Gastrocnemius medialis (tissue), 4 donors: ENCODE data around the gene FOXL1.

Experiments used
- POLR2A ChIP-seq, 2 donors: fragments of 450-650 bp; IDR thresholded peaks; one replicate each; pipeline ENCODE4 v1.6.1; 2017; ENCODE audit warnings: antibody characterized with exemption in 2 of 2, mild to moderate bottlenecking in 2 of 2, moderate library complexity in 2 of 2
- TF ChIP-seq, protein P1 (sequence below), 5 experiments: fragments of 450-650 bp in 3 of 5; fragments of 200-600 bp in 2 of 5; sonication (generic) in 2 of 5; IDR thresholded peaks in 4 of 5; conservative IDR thresholded peaks in 1 of 5; 1 replicate in 4 of 5; 2 replicates in 1 of 5; pipeline ENCODE4 v1.5.1; 2016 to 2019; ENCODE audit warnings: antibody characterized with exemption in 5 of 5, mild to moderate bottlenecking in 3 of 5, moderate library complexity in 3 of 5

DNA sequence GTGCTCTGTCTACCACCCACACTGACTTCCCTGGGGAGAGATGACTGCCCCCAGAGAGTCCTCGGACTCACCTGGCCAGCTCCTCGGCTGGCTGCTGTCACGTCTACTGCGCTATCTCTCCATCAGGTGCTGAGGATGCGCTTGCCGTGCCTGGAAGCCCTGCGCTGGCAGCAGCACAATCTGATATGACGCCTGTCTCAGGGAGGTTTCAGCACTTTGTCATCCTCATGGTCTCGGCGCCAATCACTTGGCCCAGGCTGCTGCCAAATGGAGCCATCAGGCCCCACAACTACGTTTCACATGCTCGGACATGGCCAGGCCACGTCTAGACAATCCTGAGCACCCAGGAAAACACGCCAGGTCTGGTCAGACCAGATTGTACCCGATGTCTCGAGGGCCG lies 46.7 kb downstream of the FOXL1 start:
- no peak for TF ChIP-seq POLR2A (IDR thresholded peaks at IDR 0.05)
- TF ChIP-seq, protein P1, sequence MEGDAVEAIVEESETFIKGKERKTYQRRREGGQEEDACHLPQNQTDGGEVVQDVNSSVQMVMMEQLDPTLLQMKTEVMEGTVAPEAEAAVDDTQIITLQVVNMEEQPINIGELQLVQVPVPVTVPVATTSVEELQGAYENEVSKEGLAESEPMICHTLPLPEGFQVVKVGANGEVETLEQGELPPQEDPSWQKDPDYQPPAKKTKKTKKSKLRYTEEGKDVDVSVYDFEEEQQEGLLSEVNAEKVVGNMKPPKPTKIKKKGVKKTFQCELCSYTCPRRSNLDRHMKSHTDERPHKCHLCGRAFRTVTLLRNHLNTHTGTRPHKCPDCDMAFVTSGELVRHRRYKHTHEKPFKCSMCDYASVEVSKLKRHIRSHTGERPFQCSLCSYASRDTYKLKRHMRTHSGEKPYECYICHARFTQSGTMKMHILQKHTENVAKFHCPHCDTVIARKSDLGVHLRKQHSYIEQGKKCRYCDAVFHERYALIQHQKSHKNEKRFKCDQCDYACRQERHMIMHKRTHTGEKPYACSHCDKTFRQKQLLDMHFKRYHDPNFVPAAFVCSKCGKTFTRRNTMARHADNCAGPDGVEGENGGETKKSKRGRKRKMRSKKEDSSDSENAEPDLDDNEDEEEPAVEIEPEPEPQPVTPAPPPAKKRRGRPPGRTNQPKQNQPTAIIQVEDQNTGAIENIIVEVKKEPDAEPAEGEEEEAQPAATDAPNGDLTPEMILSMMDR (IDR thresholded peaks at IDR 0.05 in 4 of 5, conservative IDR thresholded peaks at IDR 0.05 in 1 of 5) = no peak
